HG03196 (cell line): ENCODE measurements around the gene DAPL1.

Experiments used
- ATAC-seq: cut with Tn5 transposase; IDR thresholded peaks from one replicate; pipeline ENCODE4 v1.9.1; 2021; ENCODE audit not compliant: unreplicated experiment

DAPL1 gene

DNA sequence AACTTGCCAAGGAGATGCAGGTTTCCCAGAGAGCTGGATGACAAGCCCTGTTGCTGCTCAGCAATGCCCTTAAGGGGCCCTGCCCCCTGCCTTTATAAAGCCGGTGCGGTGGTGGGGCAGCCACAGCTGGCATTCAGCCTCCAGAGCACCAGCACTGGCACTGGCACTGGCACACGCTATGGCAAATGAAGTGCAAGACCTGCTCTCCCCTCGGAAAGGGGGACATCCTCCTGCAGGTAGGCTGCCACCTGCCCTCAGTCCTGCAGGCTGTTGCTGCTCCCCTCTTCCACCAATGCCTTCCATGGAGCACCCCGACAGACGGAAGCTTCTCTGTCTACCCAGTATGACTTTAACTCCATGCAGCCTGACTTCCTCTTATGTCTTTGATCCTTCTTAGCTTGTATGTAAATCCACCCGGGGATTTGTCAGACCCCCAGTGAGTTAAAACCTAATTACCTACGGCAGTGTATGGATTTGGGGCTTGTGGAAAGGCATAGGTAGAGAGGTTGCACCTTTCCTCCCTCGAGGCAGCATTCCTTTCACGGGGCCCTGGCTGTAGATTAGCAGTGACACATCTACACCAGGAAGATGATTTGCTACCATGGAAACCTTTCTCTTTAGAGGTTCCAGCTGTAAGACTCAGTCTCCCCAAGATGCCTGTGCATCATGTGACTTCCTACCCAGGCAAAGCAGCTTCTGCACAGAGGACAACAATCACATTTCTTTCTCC is at the start of gene DAPL1:
Gene DAPL1, plus strand, starts transcription at position 123 of the 730 bp plus-strand sequence. Its CDS starts 56 bp downstream, at position 179.
- ATAC-seq, result no peak

- no peak for ATAC-seq
These were observed 49.2 kb upstream of the DAPL1 start for GRCh38 chr2:158745866-158746382.

DNA sequence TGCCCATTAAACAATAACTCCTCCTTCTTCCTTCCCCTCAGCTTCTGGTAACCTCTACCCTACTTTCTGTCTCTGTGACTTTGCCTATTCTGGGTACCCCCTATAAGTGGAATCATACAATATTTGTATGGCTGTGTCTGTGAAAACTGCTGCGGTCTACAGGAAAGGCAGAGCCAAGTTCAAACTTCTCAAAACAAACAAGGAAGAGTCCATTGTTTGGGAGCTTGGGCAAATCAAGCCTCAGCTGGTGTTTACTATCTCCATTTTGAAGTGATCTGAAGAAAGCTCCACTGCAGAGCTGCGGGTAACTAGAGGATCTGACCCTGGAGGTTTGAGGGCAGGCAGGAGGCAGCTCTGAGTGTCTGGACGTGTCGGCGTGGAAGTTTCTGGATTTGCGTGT is 48.6 kb upstream of the DAPL1 start:
- ATAC-seq, result no peak

DNA sequence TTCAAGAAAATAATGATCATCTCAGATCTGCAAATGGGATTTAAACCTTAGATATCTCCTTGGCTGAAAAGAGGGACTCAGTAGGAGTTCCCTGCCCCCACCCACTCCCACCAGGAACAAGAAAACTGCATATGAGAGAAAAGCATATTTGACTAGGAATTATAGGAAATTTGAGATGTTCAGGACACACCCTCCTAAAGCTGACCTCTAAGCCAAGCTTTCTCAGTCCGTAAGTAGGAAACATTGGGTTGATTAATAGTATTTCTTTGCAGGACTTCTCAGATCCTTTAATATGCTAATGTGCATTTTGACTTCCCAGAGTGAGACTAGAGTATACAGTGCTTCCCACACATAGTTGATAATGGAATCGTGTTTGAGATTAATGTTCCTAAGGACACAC is 47.8 kb upstream of the DAPL1 start:
- ATAC-seq, result no peak

GRCh38 chr2:158748926-158749590 is 46.1 kb upstream of the DAPL1 start:
- ATAC-seq, result no peak

DNA sequence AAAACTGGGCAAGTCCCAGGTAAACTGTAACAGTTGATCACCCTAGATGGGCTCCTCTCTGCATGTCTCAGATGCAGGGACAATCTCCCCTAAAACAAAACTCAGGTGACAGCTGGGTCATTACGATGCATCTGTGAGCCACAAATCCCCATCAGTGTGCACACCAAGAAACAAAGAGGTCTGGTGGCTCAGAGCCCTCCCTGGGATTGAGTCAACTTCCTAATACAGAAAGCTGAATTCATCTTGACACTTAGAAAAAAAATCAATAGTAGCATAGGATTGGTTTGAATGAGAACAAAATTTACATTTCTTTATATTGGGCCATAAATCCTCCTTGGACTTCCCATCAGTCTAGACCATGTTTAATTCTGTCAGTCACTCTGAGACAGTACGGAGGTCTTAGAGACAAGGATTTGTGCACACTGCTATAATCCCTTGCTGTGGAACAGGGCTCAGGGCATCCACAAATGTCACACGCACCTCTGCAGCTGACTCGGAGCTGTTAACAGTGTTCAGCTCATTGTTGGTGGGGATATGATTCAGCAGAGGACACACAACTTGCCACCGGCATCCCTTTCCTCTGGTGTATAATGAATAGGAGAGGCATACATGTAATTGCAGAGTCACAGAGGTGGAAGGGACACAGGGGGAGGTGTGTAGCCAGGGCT is 44.5 kb upstream of the DAPL1 start:
- no peak for ATAC-seq

- peak; percentile 76 for ATAC-seq
These were observed 41.2 kb upstream of the DAPL1 start for GRCh38 chr2:158753641-158754611.

DNA sequence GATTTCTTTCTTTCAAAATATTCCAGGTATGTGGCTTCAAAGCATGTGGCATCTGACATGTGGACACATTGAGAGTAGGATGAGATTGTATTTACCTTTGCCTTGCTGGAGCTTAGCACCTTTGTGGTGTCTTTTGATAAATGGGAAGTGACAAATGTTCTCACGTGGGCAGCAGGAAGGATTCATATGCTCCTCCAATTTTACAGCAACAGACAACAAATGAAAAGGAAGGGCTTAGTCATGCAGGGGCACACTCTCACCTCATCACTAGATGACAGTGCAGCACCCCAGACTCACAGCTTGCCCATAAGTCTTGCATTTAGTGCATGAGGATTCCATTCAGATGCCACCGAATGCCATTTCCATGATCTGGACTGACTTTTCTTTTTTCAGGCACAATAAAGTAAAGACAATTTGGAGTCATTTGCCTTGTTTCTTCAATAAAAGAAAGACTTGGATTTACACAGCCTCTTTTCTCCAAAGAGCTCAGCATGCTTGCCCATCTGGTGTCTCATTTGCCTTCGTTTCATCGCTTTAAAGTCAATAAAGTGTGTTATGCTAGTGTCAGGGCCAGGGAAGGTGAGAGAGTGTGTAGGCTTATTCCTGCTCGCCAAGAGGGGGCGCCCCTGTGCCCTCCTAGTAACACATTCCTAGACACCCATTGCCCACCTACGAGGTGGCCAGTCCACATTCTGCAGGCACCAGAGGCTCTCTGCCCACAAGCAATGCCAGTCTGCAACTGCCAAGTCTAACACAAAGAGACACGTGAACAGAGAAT is 39.6 kb upstream of the DAPL1 start:
- no peak for ATAC-seq

DNA sequence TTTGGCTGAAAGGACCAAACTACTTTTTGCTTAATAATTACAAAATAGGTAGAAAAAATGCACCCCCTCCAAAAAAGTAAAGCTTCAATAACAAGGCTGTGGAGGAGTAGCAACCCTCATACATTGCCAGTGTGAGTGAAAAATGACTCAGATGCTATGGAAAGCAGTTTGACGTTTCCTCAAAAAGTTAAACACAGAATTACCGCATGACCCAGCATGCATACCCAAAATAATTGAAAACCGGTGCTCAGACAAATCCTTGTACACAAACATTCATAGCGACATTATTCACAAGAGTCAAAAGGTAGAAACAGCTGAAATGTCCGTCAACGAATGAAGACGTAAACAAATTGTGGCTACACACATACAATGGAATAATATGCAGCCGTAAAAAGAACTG is 38.8 kb upstream of the DAPL1 start:
- no peak for ATAC-seq

DNA sequence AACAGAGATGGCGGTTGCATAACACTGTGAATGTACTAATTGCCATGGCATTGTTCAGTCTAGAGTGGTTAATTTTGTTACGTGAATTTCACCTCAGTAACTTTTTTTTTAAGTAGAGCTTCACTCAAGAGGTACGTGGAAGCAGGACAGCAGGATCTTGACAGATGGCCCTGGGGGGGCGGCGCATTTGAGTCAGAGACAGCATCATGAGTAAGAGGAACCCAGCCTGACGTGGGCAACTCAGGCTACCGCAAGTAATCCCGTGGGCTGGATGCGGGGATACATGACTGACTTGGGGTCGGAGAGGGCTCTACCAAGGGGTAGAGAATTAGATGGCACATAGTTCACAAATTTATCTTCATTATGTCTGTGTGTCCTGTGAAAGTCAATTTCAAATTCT is 38.1 kb upstream of the DAPL1 start:
- no peak for ATAC-seq

- ATAC-seq, result no peak
These were observed 34.2 kb upstream of the DAPL1 start for GRCh38 chr2:158760887-158761286.

- ATAC-seq, result no peak
These were observed 33.5 kb upstream of the DAPL1 start for GRCh38 chr2:158761621-158762020.

- ATAC-seq, result no peak
These were observed 32.8 kb upstream of the DAPL1 start for GRCh38 chr2:158762336-158762735.

DNA sequence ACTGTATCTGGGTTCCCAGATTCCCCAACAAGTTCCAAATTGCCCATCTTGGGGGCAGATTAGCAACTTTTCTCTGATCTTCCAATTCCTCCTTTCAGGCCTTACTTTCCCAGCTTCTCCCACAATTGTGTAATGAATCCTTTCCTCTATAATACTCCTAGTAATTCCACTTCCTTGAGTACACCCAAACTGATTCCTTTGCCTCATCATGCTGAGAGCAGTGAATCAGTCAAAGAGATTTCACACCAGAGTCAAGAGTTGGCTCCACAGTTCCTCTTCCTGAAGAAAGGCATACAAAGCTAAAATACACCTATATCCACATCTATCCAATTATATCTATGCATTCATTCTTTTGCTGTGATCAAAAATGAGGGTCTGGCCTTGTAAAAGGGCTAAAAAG is 28.6 kb upstream of the DAPL1 start:
- ATAC-seq, result no peak

DNA sequence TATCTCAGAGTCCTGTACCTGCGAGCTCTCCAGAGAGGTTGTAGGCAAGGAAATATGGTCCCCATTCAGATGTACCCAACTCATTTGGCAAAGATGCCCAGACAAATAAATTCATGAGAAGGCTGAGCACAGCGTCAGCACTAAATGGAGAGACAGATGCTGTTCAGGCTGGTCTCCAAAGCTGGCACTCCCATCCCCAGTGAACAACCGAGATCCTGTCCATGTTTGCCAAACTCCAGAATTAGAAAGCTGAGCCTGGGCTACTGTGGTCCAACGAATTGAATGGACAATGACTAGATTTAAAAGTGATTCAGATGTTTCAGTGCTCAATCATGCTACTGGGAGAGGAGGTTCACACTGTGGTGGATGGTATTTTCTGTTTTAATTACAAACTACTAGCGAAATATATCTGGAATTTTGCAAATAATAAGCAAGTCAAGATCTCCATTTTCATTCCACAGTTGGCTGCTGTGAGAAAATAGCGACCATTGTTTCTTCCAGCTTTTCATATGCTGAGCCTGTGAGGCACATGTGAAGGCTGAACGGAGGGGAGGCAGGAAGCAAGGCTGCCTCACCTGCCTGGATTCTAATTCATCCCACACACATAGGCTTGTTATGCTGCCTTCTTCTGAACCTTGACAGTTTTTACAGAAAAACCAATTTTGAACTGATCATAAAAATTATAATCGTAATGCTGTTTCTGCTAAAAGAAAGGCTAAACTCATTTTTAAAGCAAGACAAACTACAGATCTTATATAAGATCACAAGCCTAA is 22.6 kb upstream of the DAPL1 start:
- no peak for ATAC-seq

GRCh38 chr2:158773121-158773520 is 22.0 kb upstream of the DAPL1 start:
- no peak for ATAC-seq

- no peak for ATAC-seq
These were observed 20.4 kb upstream of the DAPL1 start for GRCh38 chr2:158774681-158775080.

DNA sequence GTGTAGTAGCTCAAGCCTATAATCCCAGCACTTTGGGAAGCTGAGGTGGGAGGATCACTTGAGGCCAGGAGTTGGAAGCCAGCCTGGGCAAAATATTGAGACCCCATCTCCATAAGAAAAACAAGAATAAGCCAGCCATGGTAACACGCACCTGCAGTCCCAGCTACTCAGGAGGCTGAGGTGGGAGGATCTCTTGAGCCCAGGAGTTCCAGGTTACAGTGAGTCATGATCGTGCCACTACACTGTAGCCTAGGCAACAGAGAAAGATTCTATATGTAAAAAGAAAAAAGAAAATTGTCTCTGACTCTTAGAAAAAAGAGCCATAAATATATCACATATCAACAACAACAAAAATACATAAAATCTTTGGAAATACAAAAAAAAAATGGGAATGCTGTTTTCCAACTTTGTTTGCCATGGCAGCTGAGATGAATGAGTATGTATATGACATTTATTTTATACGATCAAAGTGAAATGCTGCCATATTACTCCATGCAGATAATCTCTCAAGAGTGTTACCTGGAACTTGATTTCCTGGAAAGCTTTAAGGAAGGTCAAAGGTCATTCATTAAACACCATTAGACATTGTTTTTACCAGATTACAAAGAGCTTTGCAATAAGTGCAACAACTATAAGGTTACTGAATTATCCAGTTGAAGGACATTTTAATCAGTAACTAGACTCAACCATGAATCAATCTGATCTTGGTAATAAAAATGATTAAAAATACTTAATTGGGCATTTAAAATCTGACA is 19.7 kb upstream of the DAPL1 start:
- no peak for ATAC-seq

GRCh38 chr2:158776231-158776630 is 18.9 kb upstream of the DAPL1 start:
- ATAC-seq, result no peak
